Middle frontal gyrus (tissue), 1 donor: Measurements from ENCODE around the gene OPA1.

Experiments
- DNase-seq: peaks from one replicate; pipeline ENCODE4 v3.0.0-alpha.2; 2015; ENCODE audit warnings: low spot score; ENCODE audit errors: extremely low spot score

Gene OPA1

GRCh38 chr3:193710286-193711165 is 117.5 kb downstream of the OPA1 start:
- DNase-seq = no peak

GRCh38 chr3:193711166-193711485 is 118.1 kb downstream of the OPA1 start:
- DNase-seq = no peak

- DNase-seq = no peak
Measured at GRCh38 chr3:193711523-193711963, 118.5 kb downstream of the OPA1 start.

GRCh38 chr3:193711964-193712598 is 119.1 kb downstream of the OPA1 start:
- no peak for DNase-seq

GRCh38 chr3:193712938-193713337 is 119.9 kb downstream of the OPA1 start:
- DNase-seq = no peak

- no peak for DNase-seq
Measured at GRCh38 chr3:193714523-193715137, 121.6 kb downstream of the OPA1 start.

GRCh38 chr3:193716150-193716549 is 123.1 kb downstream of the OPA1 start:
- DNase-seq = no peak

GRCh38 chr3:193719735-193720134 is 126.7 kb downstream of the OPA1 start:
- DNase-seq = no peak

GRCh38 chr3:193720169-193720568 is 127.2 kb downstream of the OPA1 start:
- DNase-seq = no peak

- DNase-seq = no peak
Measured at GRCh38 chr3:193722566-193722965, 129.6 kb downstream of the OPA1 start.

GRCh38 chr3:193727089-193727488 is 134.1 kb downstream of the OPA1 start:
- no peak for DNase-seq

- no peak for DNase-seq
Measured at GRCh38 chr3:193728429-193729087, 135.6 kb downstream of the OPA1 start.

- no peak for DNase-seq
Measured at GRCh38 chr3:193729088-193729465, 136.1 kb downstream of the OPA1 start.

- no peak for DNase-seq
Measured at GRCh38 chr3:193729601-193730000, 136.6 kb downstream of the OPA1 start.

- DNase-seq = no peak
Measured at GRCh38 chr3:193730511-193730910, 137.5 kb downstream of the OPA1 start.

- DNase-seq = no peak
Measured at GRCh38 chr3:193730976-193731375, 138.0 kb downstream of the OPA1 start.

GRCh38 chr3:193731656-193732055 is 138.6 kb downstream of the OPA1 start:
- DNase-seq = no peak

- no peak for DNase-seq
Measured at GRCh38 chr3:193732391-193732790, 139.4 kb downstream of the OPA1 start.

- DNase-seq = no peak
Measured at GRCh38 chr3:193732827-193733226, 139.8 kb downstream of the OPA1 start.

- no peak for DNase-seq
Measured at GRCh38 chr3:193734737-193735366, 141.8 kb downstream of the OPA1 start.

GRCh38 chr3:193735850-193736249 is 142.8 kb downstream of the OPA1 start:
- DNase-seq = no peak
